Calu3 (cell line): ENCODE measurements around the gene FAM219A. TPM values are rescaled to one million over a fixed set of nuclear protein-coding genes. Genes with fewer than 3 reads are reported as not detected.
A peak's percentile ranks its signal among the peaks of the same experiment; 100 is the strongest.

Experiments
- BruUV-seq: library from RNA; stranded (reverse); fragments of 400-500 nt; replicated peaks from 2 replicates; lab custom pipeline; 2021; lab: Mats Ljungman, UMichigan
- CTCF ChIA-PET: fragments of 300-600 bp; sonication (Branson Sonifier 250); formaldehyde crosslinking; loops from one replicate; lab custom pipeline; 2022; ENCODE audit warnings: antibody characterized with exemption; lab: Charles Lee
- DNase-seq: peaks from one replicate; pipeline ENCODE4 v3.0.0; 2022
- H3K27ac Mint-ChIP-seq: one replicate; pipeline ENCODE4 v1.8.0; 2022; ENCODE audit warnings: mixed read lengths; ENCODE audit not compliant: unreplicated experiment
- H3K27me3 Mint-ChIP-seq: one replicate; pipeline ENCODE4 v1.8.0; 2022; ENCODE audit warnings: mixed read lengths; ENCODE audit not compliant: unreplicated experiment
- H3K36me3 Mint-ChIP-seq: one replicate; pipeline ENCODE4 v1.8.0; 2022; ENCODE audit warnings: mild to moderate bottlenecking, moderate library complexity, mixed read lengths; ENCODE audit not compliant: insufficient read depth, unreplicated experiment
- H3K4me1 Mint-ChIP-seq: one replicate; pipeline ENCODE4 v1.8.0; 2022; ENCODE audit warnings: mild to moderate bottlenecking, low read depth, mixed read lengths; ENCODE audit not compliant: unreplicated experiment
- H3K4me3 Mint-ChIP-seq: one replicate; pipeline ENCODE4 v1.8.0; 2022; ENCODE audit warnings: mild to moderate bottlenecking, low read depth, moderate library complexity, mixed read lengths; ENCODE audit not compliant: unreplicated experiment
- H3K9me3 Mint-ChIP-seq: one replicate; pipeline ENCODE4 v1.8.0; 2022; ENCODE audit warnings: low read depth, mixed read lengths; ENCODE audit not compliant: unreplicated experiment
- intact Hi-C: fragments of 100-400 bp; cut with micrococcal nuclease; formaldehyde crosslinking; loops from one replicate; pipeline ENCODE4 v1.10.0; 2022; ENCODE audit not compliant: unreplicated experiment
- total RNA-seq: library from RNA; stranded (reverse); gene quantifications from 2 replicates; pipeline ENCODE4 v1.2.3, GENCODE V29; 2022
- TF ChIP-seq, protein P1 (sequence below): fragments of 200-600 bp; IDR thresholded peaks from one replicate; pipeline ENCODE4 v1.8.0; 2022; ENCODE audit warnings: antibody characterized with exemption; ENCODE audit not compliant: unreplicated experiment

FAM219A gene
- total RNA-seq, 1 experiment from 2014 or later: 13.1 TPM

DNA sequence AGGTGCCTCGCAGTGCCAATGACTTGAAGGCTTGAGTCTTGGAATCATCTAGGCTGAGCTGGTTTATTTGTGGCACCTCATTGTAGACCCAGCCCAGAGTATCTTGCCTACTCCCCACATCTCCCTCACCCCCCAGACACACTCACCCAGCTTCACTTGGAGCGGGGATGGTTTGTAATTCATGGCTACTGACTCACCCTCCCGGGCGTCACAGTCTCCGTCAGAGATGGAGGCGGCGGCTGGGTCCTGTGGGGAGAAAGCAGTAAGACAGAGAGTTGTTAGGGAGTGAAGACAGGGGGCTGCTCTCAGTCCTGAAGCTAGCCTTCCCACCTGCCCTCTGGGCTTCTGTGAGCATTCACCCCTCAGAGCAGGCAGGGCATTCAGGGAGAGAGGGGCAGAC lies 52.7 kb downstream of the FAM219A start:
- H3K27ac Mint-ChIP-seq: no peak overlapping the region
- TF ChIP-seq, protein P1, sequence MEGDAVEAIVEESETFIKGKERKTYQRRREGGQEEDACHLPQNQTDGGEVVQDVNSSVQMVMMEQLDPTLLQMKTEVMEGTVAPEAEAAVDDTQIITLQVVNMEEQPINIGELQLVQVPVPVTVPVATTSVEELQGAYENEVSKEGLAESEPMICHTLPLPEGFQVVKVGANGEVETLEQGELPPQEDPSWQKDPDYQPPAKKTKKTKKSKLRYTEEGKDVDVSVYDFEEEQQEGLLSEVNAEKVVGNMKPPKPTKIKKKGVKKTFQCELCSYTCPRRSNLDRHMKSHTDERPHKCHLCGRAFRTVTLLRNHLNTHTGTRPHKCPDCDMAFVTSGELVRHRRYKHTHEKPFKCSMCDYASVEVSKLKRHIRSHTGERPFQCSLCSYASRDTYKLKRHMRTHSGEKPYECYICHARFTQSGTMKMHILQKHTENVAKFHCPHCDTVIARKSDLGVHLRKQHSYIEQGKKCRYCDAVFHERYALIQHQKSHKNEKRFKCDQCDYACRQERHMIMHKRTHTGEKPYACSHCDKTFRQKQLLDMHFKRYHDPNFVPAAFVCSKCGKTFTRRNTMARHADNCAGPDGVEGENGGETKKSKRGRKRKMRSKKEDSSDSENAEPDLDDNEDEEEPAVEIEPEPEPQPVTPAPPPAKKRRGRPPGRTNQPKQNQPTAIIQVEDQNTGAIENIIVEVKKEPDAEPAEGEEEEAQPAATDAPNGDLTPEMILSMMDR: no peak
- no peak overlapping the region for H3K4me3 Mint-ChIP-seq
- intact Hi-C loops: loop anchor here (10.0 kb wide), 1 partner anchor 189 kb away; no protein-coding TSS in a partner anchor
- no peaks in the 10 kb centered on the region for H3K36me3 Mint-ChIP-seq
- no peaks in the 10 kb centered on the region for H3K4me1 Mint-ChIP-seq
- BruUV-seq: no TSS peak
- CTCF ChIA-PET: no interaction called here
- no peaks in the 10 kb centered on the region for H3K9me3 Mint-ChIP-seq
- DNase-seq: no peak
- H3K27me3 Mint-ChIP-seq: no peaks in the 10 kb centered on the region

DNA sequence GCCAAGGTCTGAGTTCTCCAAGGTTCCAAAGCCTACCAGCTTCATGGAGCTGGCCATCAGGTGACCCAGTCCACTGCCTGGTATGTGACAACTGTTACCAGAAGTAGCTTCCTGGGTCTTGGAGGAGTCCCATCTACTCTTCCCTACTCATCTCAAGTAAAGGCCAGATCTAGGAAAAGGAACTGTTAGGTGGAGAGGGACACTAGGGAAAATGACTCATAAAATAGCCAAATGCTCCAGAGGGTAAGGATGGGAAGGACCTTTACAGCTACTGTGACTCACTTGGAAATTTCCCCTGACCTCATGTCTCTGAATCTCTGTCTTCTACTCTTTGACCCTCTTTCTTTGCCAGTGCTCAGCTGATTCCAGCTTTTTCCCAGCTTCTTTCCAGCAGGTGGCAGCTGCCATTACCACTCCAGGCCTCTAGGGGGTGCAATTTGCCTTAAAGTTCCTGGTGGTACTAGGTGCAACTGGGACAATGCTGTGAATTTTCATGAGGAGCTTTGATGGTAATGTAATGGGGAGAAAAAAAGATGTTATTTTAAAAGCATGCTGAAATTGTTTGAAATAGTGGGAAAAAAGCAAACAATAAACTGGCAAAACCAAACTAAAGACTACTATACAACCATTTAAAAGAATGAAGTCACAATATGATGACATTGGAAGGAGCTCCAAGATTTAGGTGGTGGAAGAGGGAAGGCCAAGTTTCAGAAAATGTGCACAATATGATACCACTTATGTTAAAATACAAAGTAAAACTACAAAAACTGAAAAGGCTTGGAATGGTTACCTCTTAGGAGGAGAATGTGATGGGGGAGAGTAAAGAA lies 54.6 kb downstream of the FAM219A start:
- intact Hi-C loops: loop anchor here (5.0 to 10.0 kb wide), 2 partner anchors 144 to 191 kb away; no protein-coding TSS in a partner anchor
- H3K4me3 Mint-ChIP-seq: no peak overlapping the region
- CTCF ChIA-PET: interaction anchor here (0.7 to 1.9 kb wide), 13 partner anchors 14 to 200 kb away, joined by 3 to 15 read pairs (median 4); no protein-coding TSS in a partner anchor
- TF ChIP-seq, protein P1: peak; percentile 73
- no peaks in the 10 kb centered on the region for H3K36me3 Mint-ChIP-seq
- no peaks in the 10 kb centered on the region for H3K4me1 Mint-ChIP-seq
- peak; percentile 70 for DNase-seq
- H3K27ac Mint-ChIP-seq: no peak overlapping the region
- no peaks in the 10 kb centered on the region for H3K9me3 Mint-ChIP-seq
- no peaks in the 10 kb centered on the region for H3K27me3 Mint-ChIP-seq
- no TSS peak for BruUV-seq

DNA sequence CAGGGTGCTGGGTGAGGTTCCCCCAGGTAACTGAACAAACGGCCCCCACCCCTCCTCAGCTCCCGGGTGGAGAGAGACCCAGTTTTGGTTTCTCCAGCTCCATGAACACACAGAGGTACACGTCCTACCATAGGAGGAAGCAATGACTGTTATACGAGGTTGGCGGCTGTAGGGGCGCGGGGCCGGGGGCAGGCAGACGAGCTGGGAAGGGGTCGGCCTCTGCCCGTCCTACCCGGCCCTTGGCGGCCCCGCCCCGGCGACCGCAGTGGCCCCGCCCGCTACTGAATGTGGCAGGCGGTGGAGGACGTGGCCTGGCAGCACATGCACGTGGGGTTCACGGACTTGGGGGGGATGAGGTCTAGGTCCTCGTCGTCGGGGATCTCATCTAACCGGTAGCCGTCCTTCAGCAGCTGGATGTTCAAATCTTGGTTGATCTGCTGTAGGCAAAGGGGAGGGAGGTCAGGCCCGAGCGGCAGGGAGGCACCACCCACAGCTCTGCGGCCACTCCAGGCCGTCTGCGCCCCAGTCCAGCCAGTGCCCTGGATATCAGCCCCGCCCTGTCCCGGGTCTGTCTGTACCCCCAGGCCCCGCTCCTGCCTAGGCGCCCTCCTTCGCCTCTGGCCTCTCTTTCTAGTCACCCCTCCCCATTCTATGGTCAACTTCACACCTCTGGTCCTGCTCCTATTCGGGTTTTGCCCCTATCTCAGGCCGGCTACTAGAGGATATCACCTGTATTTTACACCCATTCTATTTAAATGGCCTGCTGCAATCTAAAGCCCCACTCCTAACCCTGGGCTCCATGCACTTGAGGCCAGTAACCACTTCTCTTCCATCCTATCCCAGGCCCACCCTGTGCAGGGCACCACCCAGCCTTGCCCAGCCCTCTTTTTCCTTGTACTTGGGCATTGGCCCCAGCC lies 57.4 kb downstream of the FAM219A start:
- H3K4me1 Mint-ChIP-seq: no peaks in the 10 kb centered on the region
- no peaks in the 10 kb centered on the region for H3K27me3 Mint-ChIP-seq
- CTCF ChIA-PET: no interaction called here
- no peak overlapping the region for H3K27ac Mint-ChIP-seq
- TF ChIP-seq, protein P1: no peak
- no peaks in the 10 kb centered on the region for H3K9me3 Mint-ChIP-seq
- no peak overlapping the region for H3K4me3 Mint-ChIP-seq
- intact Hi-C loops: loop anchor here (5.0 to 10.0 kb wide), 2 partner anchors 146 to 194 kb away; no protein-coding TSS in a partner anchor
- DNase-seq: no peak
- no peaks in the 10 kb centered on the region for H3K36me3 Mint-ChIP-seq
- no TSS peak for BruUV-seq

DNA sequence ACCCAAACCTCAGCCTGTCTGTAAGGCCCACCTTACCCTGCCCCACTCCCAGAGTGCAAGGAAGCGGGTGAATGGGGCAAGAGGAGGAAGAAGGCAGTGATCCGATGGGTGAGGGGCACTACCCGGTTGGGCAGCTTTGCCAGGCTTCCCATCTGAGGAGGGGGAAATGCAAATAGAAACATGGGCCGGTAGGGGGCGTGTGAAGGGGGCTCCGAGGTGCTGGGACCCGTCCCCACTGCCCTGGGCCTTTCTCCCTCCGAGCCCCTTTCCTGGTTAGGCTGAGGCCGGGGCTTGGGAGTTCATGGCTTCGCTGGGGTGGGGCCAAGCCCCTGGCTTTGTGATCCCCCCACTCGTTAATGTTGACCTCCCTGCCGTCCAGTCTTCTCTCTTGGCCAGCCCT lies 58.1 kb downstream of the FAM219A start:
- Mint-ChIP-seq H3K4me3 (no peak overlapping the region), H3K27me3 (no peaks in the 10 kb centered on the region), H3K4me1 (no peaks in the 10 kb centered on the region), H3K9me3 (no peaks in the 10 kb centered on the region), H3K36me3 (no peaks in the 10 kb centered on the region), H3K27ac (no peak overlapping the region)
- TF ChIP-seq, protein P1: no peak
- intact Hi-C loops: loop anchor here (5.0 to 10.0 kb wide), 2 partner anchors 147 to 195 kb away; no protein-coding TSS in a partner anchor
- no TSS peak for BruUV-seq
- DNase-seq: no peak
- CTCF ChIA-PET: no interaction called here
